NCI-H1694 (cell line): Measurements from ENCODE around the gene PRAMEF27.
"Not testable (repeated sequence)": the region's sequence is repeated elsewhere in the genome, so short reads cannot be mapped to it uniquely, and the experiment has no call there.

ENCODE experiments used
- DNase-seq: peaks from one replicate; lab custom pipeline; 2025; lab: John Stamatoyannopoulos, UW

PRAMEF27 gene

DNA sequence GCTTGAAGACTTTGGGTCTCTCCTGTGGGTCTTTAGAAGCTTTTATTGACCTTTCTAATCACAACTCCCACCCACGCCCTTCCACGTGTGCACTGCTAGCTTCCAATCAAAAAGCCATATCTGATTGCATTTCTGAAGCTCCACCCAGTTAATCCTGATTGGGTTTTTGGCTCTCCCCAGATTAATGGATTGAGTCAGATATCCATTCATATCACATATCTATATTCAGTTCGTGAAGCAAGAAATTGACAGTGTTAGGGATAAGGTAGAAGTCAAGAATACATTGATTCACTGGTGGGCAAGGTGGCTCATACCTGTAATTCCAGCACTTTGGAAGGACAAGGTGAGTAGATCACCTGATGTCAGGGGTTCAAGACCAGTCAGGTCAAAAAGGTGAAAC lies at the start of gene PRAMEF27:
TSS of gene PRAMEF27 (minus strand) at position 101 of the 400 bp plus-strand sequence. CDS start 2,916 bp downstream, outside the sequence.
- DNase-seq, result not testable (repeated sequence)

DNA sequence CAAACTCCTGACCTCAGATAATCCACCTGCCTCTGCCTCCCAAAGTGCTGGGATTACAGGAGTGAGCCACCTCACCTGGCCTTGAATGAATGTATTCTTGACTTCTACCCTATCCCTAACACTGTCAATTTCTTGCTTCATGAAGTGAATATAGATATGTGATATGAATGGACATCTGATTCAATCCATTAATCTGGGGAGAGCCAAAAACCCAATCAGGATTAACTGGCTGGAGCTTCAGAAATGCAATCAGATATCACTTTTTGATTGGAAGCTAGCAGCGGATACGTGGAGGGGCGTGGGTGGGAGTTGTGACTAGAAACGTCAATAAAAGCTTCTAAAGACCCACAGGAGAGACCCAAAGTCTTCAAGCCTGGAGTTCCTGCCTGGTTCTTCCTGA lies 14.1 kb upstream of the PRAMEF27 start, which contains the start of gene PRAMEF25:
TSS of gene PRAMEF25 (plus strand) at position 301 of the 400 bp plus-strand sequence. CDS start 2,920 bp downstream, outside the sequence.
- DNase-seq, result not testable (repeated sequence)

DNA sequence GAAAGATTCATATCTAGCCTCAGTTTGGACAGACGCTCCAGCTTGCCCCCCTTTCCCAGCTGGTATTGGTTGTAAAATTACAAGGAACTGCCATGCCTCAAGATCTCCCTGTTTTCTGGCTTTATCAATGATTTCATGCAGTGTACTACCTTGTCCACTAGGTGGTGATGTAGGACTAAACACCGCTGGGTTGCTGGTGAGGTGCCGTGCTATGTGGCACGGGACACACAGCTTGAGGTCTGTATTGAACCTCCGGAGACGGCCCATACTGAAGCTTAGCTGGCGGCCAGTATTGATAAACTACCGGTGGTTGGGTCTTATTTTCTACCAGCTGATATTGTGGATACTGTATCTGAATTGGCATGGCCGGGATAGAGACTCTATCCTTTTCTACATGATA lies 36.5 kb downstream of the PRAMEF27 start:
- DNase-seq, result not testable (repeated sequence)

DNA sequence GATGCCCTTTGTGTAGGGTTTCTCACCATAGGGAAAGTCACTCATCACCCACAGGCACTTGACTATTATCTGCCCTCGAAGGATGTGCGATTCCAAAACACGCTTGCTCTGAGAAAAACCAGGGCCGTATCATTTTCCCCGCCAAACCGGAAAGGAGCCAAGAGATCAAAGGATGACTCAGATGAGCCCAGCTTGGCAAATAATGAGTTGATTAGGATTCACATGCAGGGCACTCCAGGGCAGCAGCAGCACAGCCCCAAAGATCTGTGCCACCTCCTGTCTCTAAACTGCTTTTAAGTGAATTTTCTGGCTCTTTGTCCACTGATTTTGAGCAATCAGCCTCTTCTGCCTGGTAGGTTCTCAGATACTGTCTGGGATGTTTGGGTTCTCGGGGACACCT lies 44.4 kb downstream of the PRAMEF27 start:
- DNase-seq, result not testable (repeated sequence)

DNA sequence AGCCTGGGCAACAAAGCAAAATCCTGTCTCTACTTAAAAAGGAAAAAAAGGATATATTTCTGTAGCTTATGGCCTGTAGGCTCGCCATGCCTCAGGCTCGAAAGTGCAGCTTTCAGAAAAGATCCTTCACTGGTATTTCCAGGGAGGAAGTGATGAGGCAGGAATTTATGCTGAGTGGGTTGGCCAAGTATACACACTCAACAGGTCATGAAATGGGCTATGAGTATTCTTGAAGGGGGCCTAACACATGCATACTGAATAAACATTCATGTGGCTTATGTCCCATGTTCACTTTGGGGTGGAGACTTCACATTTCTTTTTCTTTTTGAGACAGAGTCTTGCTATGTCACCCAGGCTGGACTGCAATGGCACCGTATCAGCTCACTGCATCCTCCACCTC lies 47.0 kb downstream of the PRAMEF27 start:
- not testable (repeated sequence) for DNase-seq

DNA sequence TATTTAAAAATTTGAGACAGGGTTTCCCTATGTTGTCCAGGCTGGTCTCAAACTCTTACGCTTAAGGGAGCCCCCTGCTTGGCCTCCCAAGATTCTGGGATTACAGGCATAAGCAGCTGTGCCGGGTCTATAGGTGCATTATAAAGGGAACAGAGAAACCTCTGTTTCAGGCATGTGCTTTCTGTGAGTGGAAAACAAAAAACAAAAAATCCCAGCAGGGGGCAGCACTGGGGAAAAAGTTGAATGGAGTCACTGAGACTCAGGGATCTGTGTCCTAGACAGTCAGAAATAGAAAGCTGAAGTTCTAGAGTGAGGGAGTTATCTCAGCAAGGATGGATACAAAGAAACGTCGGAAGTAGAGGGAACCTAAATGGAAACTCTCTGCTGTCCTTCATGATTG lies 50.6 kb downstream of the PRAMEF27 start:
- DNase-seq, result not testable (repeated sequence)
